ENCODE measurements around the gene UNC119.

DNA sequence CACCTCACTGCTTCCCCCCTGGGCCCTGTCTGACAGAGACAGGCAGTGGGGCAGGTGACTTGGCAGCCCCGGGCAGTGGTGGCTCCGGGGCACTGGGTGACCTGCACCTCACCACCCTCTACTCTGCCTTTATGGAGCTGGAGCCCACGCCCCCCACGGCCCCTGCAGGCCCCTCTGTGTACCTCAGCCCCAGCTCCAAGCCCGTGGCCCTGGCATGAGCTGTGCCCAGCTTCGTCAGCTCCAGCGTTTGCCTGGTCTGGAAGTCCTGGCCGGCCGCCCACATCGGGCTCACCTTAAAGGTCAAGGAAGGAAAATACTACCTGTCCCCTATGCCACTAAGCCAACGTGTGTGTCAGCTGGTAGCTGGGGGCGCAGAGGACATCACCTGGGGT lies 15.2 kb downstream of the UNC119 start:
- TF ChIP-seq, protein P1, sequence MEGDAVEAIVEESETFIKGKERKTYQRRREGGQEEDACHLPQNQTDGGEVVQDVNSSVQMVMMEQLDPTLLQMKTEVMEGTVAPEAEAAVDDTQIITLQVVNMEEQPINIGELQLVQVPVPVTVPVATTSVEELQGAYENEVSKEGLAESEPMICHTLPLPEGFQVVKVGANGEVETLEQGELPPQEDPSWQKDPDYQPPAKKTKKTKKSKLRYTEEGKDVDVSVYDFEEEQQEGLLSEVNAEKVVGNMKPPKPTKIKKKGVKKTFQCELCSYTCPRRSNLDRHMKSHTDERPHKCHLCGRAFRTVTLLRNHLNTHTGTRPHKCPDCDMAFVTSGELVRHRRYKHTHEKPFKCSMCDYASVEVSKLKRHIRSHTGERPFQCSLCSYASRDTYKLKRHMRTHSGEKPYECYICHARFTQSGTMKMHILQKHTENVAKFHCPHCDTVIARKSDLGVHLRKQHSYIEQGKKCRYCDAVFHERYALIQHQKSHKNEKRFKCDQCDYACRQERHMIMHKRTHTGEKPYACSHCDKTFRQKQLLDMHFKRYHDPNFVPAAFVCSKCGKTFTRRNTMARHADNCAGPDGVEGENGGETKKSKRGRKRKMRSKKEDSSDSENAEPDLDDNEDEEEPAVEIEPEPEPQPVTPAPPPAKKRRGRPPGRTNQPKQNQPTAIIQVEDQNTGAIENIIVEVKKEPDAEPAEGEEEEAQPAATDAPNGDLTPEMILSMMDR (IDR thresholded peaks at IDR 0.05), result no peak
- TF ChIP-seq POLR2A (IDR thresholded peaks at IDR 0.05), result no peak
